NCI-H345 treated with DMSO at 0.1 percent for 48 hours (cell line): ENCODE results near the gene DERL2.

Source experiments
- DNase-seq: peaks from one replicate; lab custom pipeline; 2025; ENCODE audit not compliant: unreplicated experiment; lab: John Stamatoyannopoulos, UW

Gene DERL2

DNA sequence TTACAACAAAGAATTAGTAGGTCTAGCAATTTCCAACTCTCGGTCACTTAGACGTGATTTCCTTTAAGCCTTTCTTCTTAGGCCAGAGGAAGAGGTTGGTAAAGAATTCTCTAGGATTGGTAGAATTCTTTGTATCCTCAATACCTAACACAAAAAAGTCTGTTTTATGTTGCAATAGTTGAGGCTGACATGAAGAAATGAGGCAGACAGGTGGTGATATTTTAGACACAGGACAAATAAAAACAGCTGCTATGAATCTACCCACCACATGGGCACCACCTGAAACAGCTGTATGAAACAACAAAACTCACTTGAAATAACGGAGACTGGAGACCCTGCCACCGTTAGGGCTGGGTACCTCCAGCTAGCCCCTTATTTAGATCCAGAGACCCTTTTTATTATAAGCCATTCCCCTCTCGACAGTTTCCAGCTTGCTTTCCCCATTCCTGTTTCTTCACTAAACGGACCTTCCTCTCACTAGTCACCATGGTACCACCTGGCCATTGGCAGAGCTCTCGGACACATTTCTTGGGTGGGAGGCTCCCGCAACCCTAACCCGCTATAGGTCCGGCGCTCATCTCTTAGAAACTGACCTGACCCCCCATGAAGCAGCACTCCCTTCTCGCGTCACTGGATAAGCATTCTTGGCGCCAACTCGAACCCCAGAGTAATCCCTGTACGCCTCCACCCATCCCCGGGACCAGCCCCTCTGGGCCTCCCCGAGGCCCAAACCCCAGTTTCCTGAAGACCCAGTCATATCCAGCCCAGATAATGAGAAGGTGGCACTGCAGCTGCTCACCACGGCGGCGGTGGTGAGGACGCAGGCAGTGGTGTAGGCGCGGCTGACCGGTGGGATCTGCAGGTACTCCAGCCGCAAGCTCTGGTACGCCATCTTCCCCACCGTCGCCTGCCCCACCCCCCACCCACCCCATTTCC lies at the start of gene DERL2:
Gene DERL2, minus strand, starts transcription at position 909 of the 936 bp plus-strand sequence. Its CDS starts 17 bp downstream, at position 892.
- no peak for DNase-seq

DNA sequence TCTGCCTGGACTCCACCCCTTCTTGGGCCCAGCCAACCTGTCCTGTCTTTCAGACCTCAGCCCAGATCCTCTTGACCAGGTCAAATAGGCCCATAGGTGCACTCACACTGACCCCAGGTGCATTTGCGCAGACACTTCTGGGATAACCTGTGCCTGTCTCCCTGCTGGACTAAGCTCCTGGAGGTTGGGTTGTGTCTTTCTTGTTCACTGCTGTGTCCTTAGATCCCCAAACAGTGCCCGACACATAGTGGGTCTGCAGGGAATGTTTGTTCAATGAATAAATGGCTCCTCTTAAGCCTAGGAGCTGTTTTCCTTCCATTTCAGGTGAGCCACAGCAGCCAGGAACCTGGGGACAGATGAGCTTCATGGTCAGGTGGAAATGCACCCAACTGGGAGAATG lies 49.5 kb upstream of the DERL2 start:
- no peak for DNase-seq

DNA sequence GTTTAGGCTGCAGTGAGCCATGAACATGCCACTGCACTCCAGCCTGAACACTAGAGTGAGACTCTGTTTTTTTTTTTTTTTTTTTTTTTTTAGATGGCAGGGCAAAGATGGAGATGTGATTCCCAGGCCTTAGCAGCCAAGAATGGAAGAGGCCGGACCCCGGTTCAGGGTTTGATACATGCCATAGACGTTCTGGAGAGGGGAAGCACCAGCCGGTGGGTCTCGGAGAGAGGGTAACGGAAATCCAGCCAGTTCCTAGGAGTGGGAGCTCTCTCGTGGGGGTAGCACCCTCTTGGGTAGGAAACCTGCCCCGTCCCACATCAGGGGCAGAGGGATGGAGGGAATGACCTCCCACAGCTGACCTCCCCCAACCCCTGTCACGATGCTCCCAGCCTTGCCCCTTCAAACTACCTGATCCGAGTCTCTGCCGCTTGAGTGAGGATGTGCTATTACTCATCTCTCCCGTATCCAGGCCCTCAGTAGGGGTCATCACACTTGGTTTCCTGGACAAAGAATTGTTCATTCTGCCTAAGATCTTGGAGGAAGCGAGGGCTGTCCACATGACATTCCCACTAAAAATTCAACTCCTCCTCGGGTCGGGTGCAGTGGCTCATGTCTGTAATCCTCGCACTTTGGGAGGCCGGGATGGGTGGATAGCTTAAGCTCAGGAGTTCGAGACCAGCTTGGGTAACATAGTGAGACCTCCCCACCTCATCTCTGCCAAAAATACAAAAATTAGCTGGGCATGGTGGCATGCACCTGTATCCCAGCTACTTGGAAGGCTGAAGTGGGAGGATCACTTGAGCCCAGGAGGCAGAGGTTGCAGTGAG lies 47.7 kb upstream of the DERL2 start:
- DNase-seq = no peak

GRCh38 chr17:5532581-5532980 lies 46.6 kb upstream of the DERL2 start:
- no peak for DNase-seq

- DNase-seq = no peak
Observed at GRCh38 chr17:5531085-5531418, 45.1 kb upstream of the DERL2 start.

DNA sequence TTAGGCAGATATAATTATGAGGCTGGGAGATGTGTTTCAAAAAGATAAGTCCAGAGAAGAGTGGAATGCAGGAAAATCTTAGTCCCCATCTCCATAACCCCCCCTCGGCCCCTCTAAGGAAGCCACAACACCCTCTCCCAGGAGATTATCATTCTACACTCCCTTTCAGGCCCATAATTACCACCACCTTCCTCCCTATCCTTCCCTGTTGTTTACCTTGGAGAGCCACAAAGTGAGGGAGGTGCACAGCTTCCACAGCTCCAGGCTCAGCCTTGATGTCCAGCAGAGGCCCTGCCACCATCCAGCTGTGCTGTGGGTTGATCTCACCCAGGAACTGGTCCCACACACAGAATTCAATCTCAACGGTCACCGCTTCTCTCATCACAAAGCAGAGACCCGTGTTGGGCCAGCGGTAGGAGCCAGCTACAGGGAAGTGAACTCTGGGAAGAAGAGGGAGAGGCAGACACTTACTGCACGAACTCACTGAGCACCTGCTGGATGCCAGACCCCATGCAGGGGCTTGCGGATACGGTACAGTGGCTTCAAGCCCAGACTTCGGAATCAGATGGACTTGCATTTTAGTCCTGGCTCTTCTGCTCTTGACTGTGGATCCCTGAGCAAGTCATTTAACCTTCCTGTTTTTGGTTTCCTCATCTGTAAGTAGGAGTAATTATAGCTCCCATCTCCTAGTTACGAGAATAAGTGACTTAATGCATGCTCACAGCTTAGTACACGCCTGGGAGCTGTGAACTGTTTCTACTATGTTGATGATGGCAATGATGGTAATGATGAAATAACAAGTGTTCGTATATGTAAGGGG lies 44.5 kb upstream of the DERL2 start:
- no peak for DNase-seq

DNA sequence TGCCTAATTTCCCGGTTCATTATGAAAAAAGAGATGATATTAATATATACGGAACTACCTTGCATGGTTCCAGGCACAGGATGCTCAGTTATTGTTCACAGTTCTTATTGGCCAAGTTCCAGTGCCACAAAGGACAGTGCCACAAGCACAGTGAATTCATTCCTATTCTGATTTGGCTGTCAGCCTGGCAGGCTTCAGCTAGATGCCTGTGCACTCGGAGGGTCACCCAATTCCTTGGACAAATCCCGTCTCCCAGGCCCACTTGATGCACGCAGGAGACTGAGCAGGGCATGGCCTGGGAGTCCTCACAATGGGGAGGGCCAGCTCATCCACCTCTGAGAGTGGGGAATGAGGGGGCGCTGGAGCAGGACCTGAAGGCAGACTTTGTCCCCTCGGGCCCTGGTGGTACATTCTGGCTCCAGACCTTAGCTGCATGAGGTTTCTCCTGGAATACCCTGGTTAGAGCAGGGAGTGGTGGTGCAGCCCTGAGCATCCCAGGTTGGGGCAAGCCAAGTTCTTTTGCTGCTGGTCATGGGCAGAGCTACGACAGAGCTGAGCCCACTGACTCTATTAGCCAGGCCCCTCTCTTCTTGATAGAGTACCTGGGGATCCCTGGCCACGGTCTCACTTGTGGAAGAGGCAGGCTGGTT lies 41.7 kb upstream of the DERL2 start:
- no peak for DNase-seq

GRCh38 chr17:5526821-5527598 lies 41.0 kb upstream of the DERL2 start:
- DNase-seq = no peak

DNA sequence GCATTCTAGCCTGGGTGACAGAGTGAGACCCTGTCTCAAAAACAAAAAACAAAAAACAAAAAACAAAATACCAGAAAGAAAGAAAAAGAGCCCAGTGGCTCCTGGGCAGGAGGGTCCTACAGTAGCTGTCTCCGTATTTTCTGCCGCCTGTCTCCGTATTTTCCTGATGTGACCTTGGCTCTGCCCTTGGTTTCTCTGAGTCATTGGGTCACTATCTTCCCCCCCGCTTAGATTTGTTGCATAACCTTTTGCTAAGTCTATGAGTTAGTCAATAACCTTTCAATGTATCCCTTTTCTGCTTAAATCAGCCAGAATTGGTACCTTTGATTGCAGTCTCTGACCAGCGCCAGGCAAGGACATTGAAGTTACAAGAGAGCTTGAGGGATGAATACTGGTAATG lies 37.3 kb upstream of the DERL2 start:
- DNase-seq = no peak

GRCh38 chr17:5522476-5522875 lies 36.5 kb upstream of the DERL2 start:
- no peak for DNase-seq

GRCh38 chr17:5516060-5516792 lies 30.2 kb upstream of the DERL2 start:
- no peak for DNase-seq

- no peak for DNase-seq
Observed at GRCh38 chr17:5514976-5515375, 29.0 kb upstream of the DERL2 start.

DNA sequence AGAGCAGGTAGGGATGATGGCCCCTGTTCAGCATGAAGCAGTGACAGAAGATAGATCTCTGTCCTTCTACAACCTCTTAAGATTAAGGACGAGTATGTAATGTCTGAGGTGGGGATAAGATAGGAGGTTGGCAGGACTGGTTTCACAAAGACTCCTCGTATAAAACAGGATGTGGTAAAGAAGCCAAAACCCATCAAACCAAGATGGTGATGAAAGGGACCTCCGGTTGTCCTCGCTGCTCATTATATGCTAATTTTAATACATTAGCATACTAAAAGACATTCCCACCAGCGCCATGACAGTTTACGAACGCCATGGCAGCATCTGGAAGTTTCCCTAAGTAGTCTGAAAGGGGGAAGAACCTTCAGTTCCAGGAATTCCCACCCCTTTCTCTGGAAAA lies 27.6 kb upstream of the DERL2 start:
- DNase-seq = no peak

DNA sequence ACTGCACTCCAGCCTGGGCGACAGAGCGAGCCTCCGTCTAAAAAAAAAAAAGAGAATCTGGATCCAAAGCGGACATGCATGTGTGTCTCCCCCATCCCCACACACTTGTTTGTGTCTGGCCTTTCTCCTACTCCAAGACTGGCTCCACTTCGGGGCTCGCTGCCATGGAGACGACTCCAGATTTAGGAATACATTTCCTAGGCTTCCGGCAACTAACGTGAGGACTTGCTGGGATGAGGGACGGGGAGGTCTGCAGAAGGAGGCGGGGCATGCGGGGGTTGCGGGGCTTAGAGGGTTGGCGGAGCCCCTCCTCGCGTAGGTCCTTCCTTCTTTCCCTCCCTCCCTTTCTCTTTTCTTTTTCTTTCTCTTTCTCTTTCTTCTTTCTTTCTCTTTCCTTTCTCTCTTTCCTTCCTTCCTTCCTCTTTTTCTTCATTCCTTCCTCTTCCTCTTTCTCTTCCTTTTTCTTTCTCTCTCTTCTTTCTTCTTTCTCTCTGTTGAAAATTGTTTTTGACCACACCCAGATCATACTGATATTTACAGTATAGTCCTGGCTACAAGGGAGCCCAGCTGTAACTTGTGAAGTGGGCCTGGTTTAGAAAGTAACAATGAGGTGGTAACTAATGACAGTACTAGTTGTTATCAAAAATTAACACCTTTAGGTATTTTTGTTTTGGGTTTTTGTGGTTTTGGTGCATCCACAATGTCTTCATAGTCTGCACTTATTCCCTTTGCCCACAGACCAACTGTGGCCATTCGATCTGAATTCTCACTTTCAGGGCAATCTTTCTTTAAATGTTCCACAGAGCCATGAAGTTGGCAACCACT lies 25.6 kb upstream of the DERL2 start:
- no peak for DNase-seq

- DNase-seq = no peak
Observed at GRCh38 chr17:5510771-5511170, 24.8 kb upstream of the DERL2 start.

GRCh38 chr17:5509482-5509881 lies 23.5 kb upstream of the DERL2 start:
- no peak for DNase-seq

- DNase-seq = no peak
Observed at GRCh38 chr17:5508810-5509209, 22.8 kb upstream of the DERL2 start.

GRCh38 chr17:5506307-5506706 lies 20.3 kb upstream of the DERL2 start:
- no peak for DNase-seq
